C4-2B (cell line): ENCODE data around the gene ZNF652.
"Not testable (repeated sequence)": the region's sequence is repeated elsewhere in the genome, so short reads cannot be mapped to it uniquely, and the experiment has no call there.

Source experiments
- CTCF ChIP-seq: fragments of 450-650 bp; conservative IDR thresholded peaks from 2 replicates; pipeline ENCODE4 v1.5.1; 2017; ENCODE audit warnings: mild to moderate bottlenecking
- ZFX ChIP-seq: fragments of 450-650 bp; IDR thresholded peaks from 2 replicates; pipeline ENCODE4 v1.6.1; 2017

GRCh38 chr17:49389514-49390347 is 27.7 kb upstream of the ZNF652 start:
- TF ChIP-seq CTCF, ZFX: not testable (repeated sequence)
